ENCODE measurements around the gene FBXO41.

FBXO41 gene

GRCh38 chr2:73281244-73281643 is 3.0 kb downstream of the FBXO41 start:
- no peak for TF ChIP-seq ZNF184 (tag by site-specific recombination; IDR thresholded peaks at IDR 0.05)
- no peak for TF ChIP-seq IKZF3 (tag by site-specific recombination; IDR thresholded peaks at IDR 0.05)
- TF ChIP-seq ZBTB6 (tag by site-specific recombination; IDR thresholded peaks at IDR 0.05) = no peak
- TF ChIP-seq ZFP41 (tag by site-specific recombination; IDR thresholded peaks at IDR 0.05; ENCODE audit: borderline replicate concordance) = no peak
- TF ChIP-seq ZBTB48 (tag by site-specific recombination; IDR thresholded peaks at IDR 0.05) = no peak
- TF ChIP-seq ZNF394 (tag by site-specific recombination; IDR thresholded peaks at IDR 0.05; ENCODE audit: borderline replicate concordance) = no peak
- no peak for TF ChIP-seq ZNF776 (tag by site-specific recombination; IDR thresholded peaks at IDR 0.05; ENCODE audit: borderline replicate concordance)
- no peak for TF ChIP-seq ZNF112 (tag by site-specific recombination; IDR thresholded peaks at IDR 0.05)
- no peak for TF ChIP-seq PBX3 (CRISPR knock-in tag; IDR thresholded peaks at IDR 0.05)
- no peak for TF ChIP-seq ZNF701 (tag by site-specific recombination; IDR thresholded peaks at IDR 0.05)
- TF ChIP-seq ZNF521 (tag by site-specific recombination; IDR thresholded peaks at IDR 0.05) = no peak
- TF ChIP-seq ZNF664 (tag by site-specific recombination; IDR thresholded peaks at IDR 0.05) = no peak
- TF ChIP-seq ZNF133 (tag by site-specific recombination; IDR thresholded peaks at IDR 0.05) = no peak
- no peak for TF ChIP-seq ZBTB17 (tag by site-specific recombination; IDR thresholded peaks at IDR 0.05)
- no peak for TF ChIP-seq SP7 (tag by site-specific recombination; IDR thresholded peaks at IDR 0.05)
- no peak for TF ChIP-seq ZNF658 (tag by site-specific recombination; IDR thresholded peaks at IDR 0.05)
- no peak for TF ChIP-seq ZNF610 (tag by site-specific recombination; IDR thresholded peaks at IDR 0.05; ENCODE audit: borderline replicate concordance)
- no peak for TF ChIP-seq ZNF692 (tag by site-specific recombination; IDR thresholded peaks at IDR 0.05)
- no peak for TF ChIP-seq YY1 (tag by site-specific recombination; IDR thresholded peaks at IDR 0.05)
- TF ChIP-seq ZNF350 (tag by site-specific recombination; IDR thresholded peaks at IDR 0.05) = no peak
- Histone ChIP-seq H3K36me3 (ENCODE audit: control insufficient read depth in 2 of 2, insufficient read depth in 1 of 2, low read length in 2 of 2) (peaks cover 0 to 11% of the 10 kb centered on the region in 2 experiments; a peak in 1 of 3 replicates), H3K4me1 (ENCODE audit: control insufficient read depth, insufficient read depth, low read length) (peaks cover 8% of the 10 kb centered on the region), H3K4me3 (ENCODE audit: low read depth, low read length) (no peak overlapping the region), H3K9me3 (ENCODE audit: control insufficient read depth, insufficient read depth, low read depth, low read length) (no peaks in the 10 kb centered on the region), H3K27ac (ENCODE audit: extremely low read depth, low read depth, low read length) (no peak overlapping the region)
- ChIA-PET POLR2A (no interaction called here), CTCF (interaction anchor here (0.5 to 3.1 kb wide), 2 partner anchors 9 to 69 kb away, joined by 3 to 23 read pairs; no protein-coding TSS in a partner anchor)

- ChIA-PET CTCF (interaction anchor here (1.0 to 3.1 kb wide), 3 partner anchors 8 to 15 kb away, joined by 3 to 23 read pairs (median 4); no protein-coding TSS in a partner anchor), POLR2A (interaction anchor here (0.7 kb wide), 1 partner anchor 127 kb away, joined by 3 read pairs; no protein-coding TSS in a partner anchor)
- H3K36me3 ChIP-seq (ENCODE audit: control insufficient read depth in 2 of 2, insufficient read depth in 1 of 2, low read length in 2 of 2) = peaks cover 0 to 11% of the 10 kb centered on the region in 2 experiments; a peak in 1 of 3 replicates
- H3K27ac ChIP-seq (ENCODE audit: extremely low read depth, low read depth, low read length) = no peak overlapping the region
- TF ChIP-seq ZNF16 (tag by site-specific recombination; IDR thresholded peaks at IDR 0.05; ENCODE audit: low read depth) = no peak
- peak; percentile 85 for TF ChIP-seq REST (tag by site-specific recombination; IDR thresholded peaks at IDR 0.05)
- no peak for TF ChIP-seq GLI2 (tag by site-specific recombination; IDR thresholded peaks at IDR 0.05; ENCODE audit: borderline replicate concordance, low read depth)
- TF ChIP-seq ZNF473 (tag by site-specific recombination; IDR thresholded peaks at IDR 0.05) = no peak
- no peak overlapping the region for H3K4me3 ChIP-seq (ENCODE audit: low read depth, low read length)
- H3K9me3 ChIP-seq (ENCODE audit: control insufficient read depth, insufficient read depth, low read depth, low read length) = no peaks in the 10 kb centered on the region
- peaks cover 8% of the 10 kb centered on the region for H3K4me1 ChIP-seq (ENCODE audit: control insufficient read depth, insufficient read depth, low read length)
These were observed 4.4 kb downstream of the FBXO41 start for GRCh38 chr2:73279852-73280251.

Measured in HEK293 (cell line).